H9 (cell line): Measurements from ENCODE around the gene FHL1. TPM values are rescaled to one million over a fixed set of nuclear protein-coding genes. Genes with fewer than 3 reads are reported as not detected.

Experiments
- DNase-seq: peaks from one replicate; pipeline ENCODE4 v3.0.0-alpha.2; 2017
- H2AFZ ChIP-seq: one replicate; pipeline ENCODE4 v1.6.1; 2013; ENCODE audit warnings: mild to moderate bottlenecking, low read length, control low read depth, moderate library complexity
- H2AK5ac ChIP-seq: 2 replicates; pipeline ENCODE4 v1.6.1; 2013; ENCODE audit warnings: low read length, control low read depth, mixed read lengths; ENCODE audit not compliant: insufficient read length
- H2BK120ac ChIP-seq: one replicate; pipeline ENCODE4 v1.6.1; 2013; ENCODE audit warnings: low read depth, mild to moderate bottlenecking, low read length, control low read depth, inconsistent platforms; ENCODE audit not compliant: poor library complexity, severe bottlenecking
- H2BK12ac ChIP-seq: 2 replicates; pipeline ENCODE4 v1.6.1; 2013; ENCODE audit warnings: low read length, control low read depth, mixed read lengths, low read depth; ENCODE audit not compliant: insufficient read length
- H2BK15ac ChIP-seq: 2 replicates; pipeline ENCODE4 v1.6.1; 2013; ENCODE audit warnings: low read depth, low read length, control low read depth
- H2BK20ac ChIP-seq: one replicate; pipeline ENCODE4 v1.6.1; 2013; ENCODE audit warnings: low read depth, mild to moderate bottlenecking, low read length, control low read depth, inconsistent platforms; ENCODE audit not compliant: poor library complexity, severe bottlenecking
- H2BK5ac ChIP-seq: 2 replicates; pipeline ENCODE4 v1.6.1; 2013; ENCODE audit warnings: low read length, control low read depth, mixed read lengths; ENCODE audit not compliant: insufficient read length
- H3K14ac ChIP-seq: 2 replicates; pipeline ENCODE4 v1.6.1; 2013; ENCODE audit warnings: low read length, control low read depth; ENCODE audit not compliant: insufficient read depth
- H3K18ac ChIP-seq: 2 replicates; pipeline ENCODE4 v1.6.1; 2013; ENCODE audit warnings: low read depth, mild to moderate bottlenecking, mixed read lengths, low read length, control low read depth; ENCODE audit not compliant: insufficient read length
- H3K23ac ChIP-seq: 2 replicates; pipeline ENCODE4 v1.6.1; 2013; ENCODE audit warnings: low read length, control low read depth, mixed read lengths, low read depth; ENCODE audit not compliant: insufficient read length
- H3K23me2 ChIP-seq: 2 replicates; pipeline ENCODE4 v1.6.1; 2013; ENCODE audit warnings: low read depth, mild to moderate bottlenecking, mixed read lengths, low read length, control low read depth; ENCODE audit not compliant: insufficient read length, poor library complexity, severe bottlenecking
- H3K27ac ChIP-seq: 2 replicates; pipeline ENCODE4 v1.5.1; 2013; ENCODE audit warnings: low read length, control low read depth, mixed read lengths, low read depth; ENCODE audit not compliant: insufficient read length
- H3K27me3 ChIP-seq: 2 replicates; pipeline ENCODE4 v1.6.1; 2013; ENCODE audit warnings: low read length, control low read depth, inconsistent platforms; ENCODE audit not compliant: insufficient read depth
- H3K4ac ChIP-seq: 2 replicates; pipeline ENCODE4 v1.6.1; 2013; ENCODE audit warnings: low read depth, mild to moderate bottlenecking, control low read depth, inconsistent platforms, low read length, moderate library complexity
- H3K4me1 ChIP-seq: 2 replicates; pipeline ENCODE4 v1.6.1; 2013; ENCODE audit warnings: low read length, control low read depth, inconsistent platforms; ENCODE audit not compliant: insufficient read depth
- H3K4me2 ChIP-seq: 2 replicates; pipeline ENCODE4 v1.6.1; 2013; ENCODE audit warnings: low read length, control low read depth, mixed read lengths; ENCODE audit not compliant: insufficient read length, insufficient read depth
- H3K56ac ChIP-seq: 2 replicates; pipeline ENCODE4 v1.6.1; 2013; ENCODE audit warnings: low read depth, mild to moderate bottlenecking, mixed read lengths, low read length, control low read depth; ENCODE audit not compliant: insufficient read length
- H3K79me1 ChIP-seq: 2 replicates; pipeline ENCODE4 v1.6.1; 2013; ENCODE audit warnings: low read depth, mild to moderate bottlenecking, moderate library complexity, low read length, control low read depth, inconsistent platforms; ENCODE audit not compliant: insufficient read depth, poor library complexity, severe bottlenecking
- H3K79me2 ChIP-seq: 2 replicates; pipeline ENCODE4 v1.6.1; 2013; ENCODE audit warnings: low read length, control low read depth, inconsistent platforms; ENCODE audit not compliant: insufficient read depth
- H3K9ac ChIP-seq: 2 replicates; pipeline ENCODE4 v1.6.1; 2013; ENCODE audit warnings: low read length, control low read depth, mixed read lengths; ENCODE audit not compliant: insufficient read length; ENCODE audit errors: extremely low read depth
- H3K9me3 ChIP-seq: one replicate; pipeline ENCODE4 v1.6.1; 2013; ENCODE audit warnings: low read depth, low read length, inconsistent platforms; ENCODE audit not compliant: control insufficient read depth
- H3T11ph ChIP-seq: one replicate; pipeline ENCODE4 v1.6.1; 2013; ENCODE audit warnings: mild to moderate bottlenecking, low read length, control low read depth, inconsistent platforms
- H4K20me1 ChIP-seq: one replicate; pipeline ENCODE4 v1.6.1; 2013; ENCODE audit not compliant: control insufficient read depth, insufficient read length, insufficient read depth
- H4K5ac ChIP-seq: 2 replicates; pipeline ENCODE4 v1.6.1; 2013; ENCODE audit warnings: low read depth, mild to moderate bottlenecking, mixed read lengths, low read length, control low read depth; ENCODE audit not compliant: insufficient read length
- H4K8ac ChIP-seq: replicated peaks from 2 replicates; pipeline ENCODE4 v1.6.1; 2013; ENCODE audit warnings: low read length, control low read depth, mixed read lengths, low read depth; ENCODE audit not compliant: insufficient read length
- H4K91ac ChIP-seq: 2 replicates; pipeline ENCODE4 v1.6.1; 2013; ENCODE audit warnings: low read depth, mild to moderate bottlenecking, moderate library complexity, mixed read lengths, low read length, control low read depth; ENCODE audit not compliant: insufficient read length
- H3K27ac Mint-ChIP-seq, 3 experiments: 2 replicates in 2 of 3; 3 replicates in 1 of 3; pipeline ENCODE4 v1.8.0; 2020 to 2021; ENCODE audit warnings: mixed read lengths in 3 of 3, mild to moderate bottlenecking in 1 of 3, moderate library complexity in 1 of 3
- H3K27me3 Mint-ChIP-seq: 2 replicates; pipeline ENCODE4 v1.8.0; 2021; ENCODE audit warnings: low read depth, mild to moderate bottlenecking, moderate library complexity, mixed read lengths
- H3K36me3 Mint-ChIP-seq, 3 experiments: 2 replicates in 2 of 3; 3 replicates in 1 of 3; pipeline ENCODE4 v1.8.0; 2020 to 2021; ENCODE audit warnings: low read depth in 3 of 3, mixed read lengths in 3 of 3; ENCODE audit not compliant: insufficient read depth in 1 of 3
- H3K4me1 Mint-ChIP-seq, 2 experiments: 2 replicates each; pipeline ENCODE4 v1.8.0; 2020; ENCODE audit warnings: mixed read lengths in 2 of 2
- H3K4me3 Mint-ChIP-seq, 2 experiments: 2 replicates in 1 of 2; 3 replicates in 1 of 2; pipeline ENCODE4 v1.8.0; 2020 to 2021; ENCODE audit warnings: mild to moderate bottlenecking in 2 of 2, mixed read lengths in 2 of 2, moderate library complexity in 1 of 2
- H3K9me3 Mint-ChIP-seq, 2 experiments: 2 replicates in 1 of 2; 3 replicates in 1 of 2; pipeline ENCODE4 v1.8.0; 2020; ENCODE audit warnings: mild to moderate bottlenecking in 2 of 2, mixed read lengths in 2 of 2, moderate library complexity in 1 of 2
- CTCF ChIP-seq: fragments of 200-600 bp; sonication (generic); conservative IDR thresholded peaks from 3 replicates; pipeline ENCODE4 v1.8.0; 2021; ENCODE audit warnings: antibody characterized with exemption, mild to moderate bottlenecking
- WGBS: extraction: QIAGEN DNeasy Blood & Tissue Kit; methylation state at CpG from one replicate; pipeline ENCODE4 v1.1.7; 2013; ENCODE audit warnings: missing lambda C conversion rate, low lambda C conversion rate, mixed read lengths; ENCODE audit not compliant: insufficient read length; ENCODE audit errors: extremely low coverage; 5-methylcytosine and 5-hydroxymethylcytosine counted together
- total RNA-seq: library from RNA; stranded (reverse); gene quantifications from 2 replicates; pipeline ENCODE4 v1.2.1, GENCODE V29; 2021

FHL1 gene
- total RNA-seq, 1 experiment from 2014 or later: 20.0 TPM

- Histone ChIP-seq H3K9me3 (peaks cover 62% of the 10 kb centered on the region), H3K27ac (no peak overlapping the region)
These were observed 67.2 kb downstream of the FHL1 start for GRCh38 chrX:136214551-136214950.

More at GRCh38 chrX:136214551-136214950, 67.2 kb downstream of the FHL1 start:
- Histone ChIP-seq H3K79me2 (no peaks in the 10 kb centered on the region), H3K79me1 (no peaks in the 10 kb centered on the region), H2BK12ac (no peak overlapping the region), H4K5ac (no peak overlapping the region), H4K20me1 (no peaks in the 10 kb centered on the region), H3K56ac (no peak overlapping the region), H2AFZ (no peak overlapping the region), H3K9ac (no peak overlapping the region), H2BK120ac (no peak overlapping the region), H4K91ac (no peak overlapping the region), H2AK5ac (no peak overlapping the region), H2BK20ac (no peak overlapping the region), H3K4ac (no peak overlapping the region), H3K14ac (no peak overlapping the region), H4K8ac (no peak overlapping the region), H3K23me2 (no peaks in the 10 kb centered on the region), H3K23ac (no peak overlapping the region), H3K18ac (no peak overlapping the region), H2BK5ac (no peak overlapping the region), H3K4me2 (no peak overlapping the region), H2BK15ac (no peak overlapping the region), H3K27me3 (no peaks in the 10 kb centered on the region), H3T11ph (no peak overlapping the region), H3K4me1 (no peaks in the 10 kb centered on the region)
- H3K4me3 Mint-ChIP-seq: no peak overlapping the region
- H3K4me1 Mint-ChIP-seq: peaks cover 0 to 7% of the 10 kb centered on the region in 2 experiments; a peak in 1 of 4 replicates
- peaks cover 1% of the 10 kb centered on the region; the same call in 1 of the 2 replicates for H3K27me3 Mint-ChIP-seq
- TF ChIP-seq CTCF: no peak
- peaks cover 18 to 46% (median 27%) of the 10 kb centered on the region in 3 experiments for H3K36me3 Mint-ChIP-seq
- H3K27ac Mint-ChIP-seq: peak overlapping the region in 1 of 3 experiments; percentile 18; a peak in 1 of 7 replicates
- no peak for DNase-seq
- WGBS: no CpG with 5 or more reads among the region's 7 CpGs
- H3K9me3 Mint-ChIP-seq: peaks cover 49 to 74% of the 10 kb centered on the region in 2 experiments
